Measurements from ENCODE around the gene CDK5RAP2. TPM values are rescaled to one million over a fixed set of nuclear protein-coding genes. Genes with fewer than 3 reads are reported as not detected.
"Not testable (repeated sequence)": the region's sequence is repeated elsewhere in the genome, so short reads cannot be mapped to it uniquely, and the experiment has no call there.

Gene CDK5RAP2
- total and polyA plus RNA-seq, 2 donors (not counting 1 experiment from before 2014, with no cell fraction given): 17.7 to 48.6 TPM

DNA sequence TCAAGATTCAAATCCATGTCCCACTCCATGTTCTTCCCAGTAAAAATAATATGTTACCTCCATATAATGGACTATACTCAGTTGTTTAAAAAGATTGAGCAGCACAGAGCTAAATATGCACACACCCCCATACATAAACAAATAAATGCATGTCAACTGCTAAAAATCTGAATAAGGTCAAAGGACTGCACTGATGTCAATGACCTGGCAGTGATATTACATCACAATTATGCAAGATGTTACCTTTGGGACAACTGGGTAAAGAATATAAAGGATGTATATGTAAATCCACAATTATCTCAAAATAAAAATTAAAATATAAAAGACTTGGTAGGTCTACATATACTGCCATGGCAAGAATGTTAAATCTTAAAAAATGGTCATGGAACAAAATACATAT, 57.9 kb downstream of the CDK5RAP2 start:
- Histone ChIP-seq H3K27ac (ENCODE audit: insufficient read depth, low read length) (no peak overlapping the region), H3K9me3 (ENCODE audit: control insufficient read depth, insufficient read depth, low read depth, low read length) (no peaks in the 10 kb centered on the region), H3K79me2 (ENCODE audit: control insufficient read depth, insufficient read depth, low read length) (no peaks in the 10 kb centered on the region), H3K27me3 (ENCODE audit: control insufficient read depth, insufficient read depth, low read length) (no peaks in the 10 kb centered on the region), H3K4me2 (ENCODE audit: extremely low read depth, insufficient read depth, low read length) (no peak overlapping the region), H3K4me1 (ENCODE audit: control insufficient read depth, extremely low read depth, insufficient read depth, low read length) (no peaks in the 10 kb centered on the region), H3K9ac (ENCODE audit: insufficient read depth, low read length) (no peak overlapping the region), H3K4me3 (replicated peaks in 1 of 4; ENCODE audit: control extremely low read depth in 1 of 4, insufficient read depth in 1 of 4, low read depth in 3 of 4, low read length in 4 of 4) (no peak overlapping the region), H3K36me3 (ENCODE audit: control insufficient read depth, insufficient read depth, low read length) (peaks cover 6% of the 10 kb centered on the region), H4K20me1 (ENCODE audit: control insufficient read depth, extremely low read depth, insufficient read depth, low read length) (no peaks in the 10 kb centered on the region), H2AFZ (ENCODE audit: low read length) (no peak overlapping the region)
- TF ChIP-seq, protein P1, sequence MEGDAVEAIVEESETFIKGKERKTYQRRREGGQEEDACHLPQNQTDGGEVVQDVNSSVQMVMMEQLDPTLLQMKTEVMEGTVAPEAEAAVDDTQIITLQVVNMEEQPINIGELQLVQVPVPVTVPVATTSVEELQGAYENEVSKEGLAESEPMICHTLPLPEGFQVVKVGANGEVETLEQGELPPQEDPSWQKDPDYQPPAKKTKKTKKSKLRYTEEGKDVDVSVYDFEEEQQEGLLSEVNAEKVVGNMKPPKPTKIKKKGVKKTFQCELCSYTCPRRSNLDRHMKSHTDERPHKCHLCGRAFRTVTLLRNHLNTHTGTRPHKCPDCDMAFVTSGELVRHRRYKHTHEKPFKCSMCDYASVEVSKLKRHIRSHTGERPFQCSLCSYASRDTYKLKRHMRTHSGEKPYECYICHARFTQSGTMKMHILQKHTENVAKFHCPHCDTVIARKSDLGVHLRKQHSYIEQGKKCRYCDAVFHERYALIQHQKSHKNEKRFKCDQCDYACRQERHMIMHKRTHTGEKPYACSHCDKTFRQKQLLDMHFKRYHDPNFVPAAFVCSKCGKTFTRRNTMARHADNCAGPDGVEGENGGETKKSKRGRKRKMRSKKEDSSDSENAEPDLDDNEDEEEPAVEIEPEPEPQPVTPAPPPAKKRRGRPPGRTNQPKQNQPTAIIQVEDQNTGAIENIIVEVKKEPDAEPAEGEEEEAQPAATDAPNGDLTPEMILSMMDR (conservative IDR thresholded peaks at IDR 0.05 in 1 of 2, IDR thresholded peaks at IDR 0.05 in 1 of 2; ENCODE audit: low read depth in 1 of 2, low read length in 2 of 2): no peak
- no peak for TF ChIP-seq EZH2 (IDR thresholded peaks at IDR 0.05; ENCODE audit: low read length, missing control alignments)
- DNase-seq (ENCODE audit: low read depth in 2 of 2): no peak

GRCh38 chr9:120521101-120521500, 58.9 kb downstream of the CDK5RAP2 start:
- Histone ChIP-seq H3K27me3 (ENCODE audit: control insufficient read depth, insufficient read depth, low read length) (no peaks in the 10 kb centered on the region), H3K9me3 (ENCODE audit: control insufficient read depth, insufficient read depth, low read depth, low read length) (no peaks in the 10 kb centered on the region), H3K4me3 (replicated peaks in 1 of 4; ENCODE audit: control extremely low read depth in 1 of 4, insufficient read depth in 1 of 4, low read depth in 3 of 4, low read length in 4 of 4) (no peak overlapping the region), H4K20me1 (ENCODE audit: control insufficient read depth, extremely low read depth, insufficient read depth, low read length) (no peaks in the 10 kb centered on the region), H3K4me2 (ENCODE audit: extremely low read depth, insufficient read depth, low read length) (no peak overlapping the region), H3K36me3 (ENCODE audit: control insufficient read depth, insufficient read depth, low read length) (peaks cover 4% of the 10 kb centered on the region), H3K79me2 (ENCODE audit: control insufficient read depth, insufficient read depth, low read length) (no peaks in the 10 kb centered on the region), H3K4me1 (ENCODE audit: control insufficient read depth, extremely low read depth, insufficient read depth, low read length) (no peaks in the 10 kb centered on the region), H3K9ac (ENCODE audit: insufficient read depth, low read length) (no peak overlapping the region), H2AFZ (ENCODE audit: low read length) (no peak overlapping the region), H3K27ac (ENCODE audit: insufficient read depth, low read length) (no peak overlapping the region)
- no peak for DNase-seq (ENCODE audit: low read depth in 2 of 2)
- TF ChIP-seq, protein P1 (conservative IDR thresholded peaks at IDR 0.05 in 1 of 2, IDR thresholded peaks at IDR 0.05 in 1 of 2; ENCODE audit: low read depth in 1 of 2, low read length in 2 of 2): no peak
- no peak for TF ChIP-seq EZH2 (IDR thresholded peaks at IDR 0.05; ENCODE audit: low read length, missing control alignments)

- not testable (repeated sequence) for H3K27ac ChIP-seq (ENCODE audit: insufficient read depth, low read length); H3K4me3 ChIP-seq (replicated peaks in 1 of 4; ENCODE audit: control extremely low read depth in 1 of 4, insufficient read depth in 1 of 4, low read depth in 3 of 4, low read length in 4 of 4); H3K36me3 ChIP-seq (ENCODE audit: control insufficient read depth, insufficient read depth, low read length); H3K9me3 ChIP-seq (ENCODE audit: control insufficient read depth, insufficient read depth, low read depth, low read length); H3K9ac ChIP-seq (ENCODE audit: insufficient read depth, low read length); DNase-seq (ENCODE audit: low read depth in 2 of 2); H4K20me1 ChIP-seq (ENCODE audit: control insufficient read depth, extremely low read depth, insufficient read depth, low read length); H3K4me1 ChIP-seq (ENCODE audit: control insufficient read depth, extremely low read depth, insufficient read depth, low read length); H2AFZ ChIP-seq (ENCODE audit: low read length); H3K27me3 ChIP-seq (ENCODE audit: control insufficient read depth, insufficient read depth, low read length); H3K79me2 ChIP-seq (ENCODE audit: control insufficient read depth, insufficient read depth, low read length); H3K4me2 ChIP-seq (ENCODE audit: extremely low read depth, insufficient read depth, low read length)
Measured at GRCh38 chr9:120515996-120516395, 64.0 kb downstream of the CDK5RAP2 start.

DNA sequence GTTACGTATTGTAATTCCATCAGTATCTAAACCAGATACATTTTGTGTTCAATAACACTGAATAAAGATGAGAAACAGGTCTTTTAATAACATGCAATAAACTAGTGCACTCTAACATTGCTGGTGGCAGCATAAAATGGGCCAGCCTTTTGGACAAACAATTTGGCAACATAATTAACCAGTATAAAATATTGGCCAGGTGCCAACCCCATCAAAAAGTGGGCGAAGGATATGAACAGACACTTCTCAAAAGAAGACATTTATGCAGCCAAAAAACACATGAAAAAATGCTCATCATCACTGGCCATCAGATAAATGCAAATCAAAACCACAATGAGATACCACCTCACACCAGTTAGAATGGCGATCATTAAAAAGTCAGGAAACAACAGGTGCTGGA, 64.5 kb downstream of the CDK5RAP2 start:
- H3K4me3 ChIP-seq (replicated peaks in 1 of 4; ENCODE audit: control extremely low read depth in 1 of 4, insufficient read depth in 1 of 4, low read depth in 3 of 4, low read length in 4 of 4); H3K79me2 ChIP-seq (ENCODE audit: control insufficient read depth, insufficient read depth, low read length); H3K27me3 ChIP-seq (ENCODE audit: control insufficient read depth, insufficient read depth, low read length); H3K9ac ChIP-seq (ENCODE audit: insufficient read depth, low read length); H3K4me1 ChIP-seq (ENCODE audit: control insufficient read depth, extremely low read depth, insufficient read depth, low read length); H3K27ac ChIP-seq (ENCODE audit: insufficient read depth, low read length); H3K9me3 ChIP-seq (ENCODE audit: control insufficient read depth, insufficient read depth, low read depth, low read length); H4K20me1 ChIP-seq (ENCODE audit: control insufficient read depth, extremely low read depth, insufficient read depth, low read length); H2AFZ ChIP-seq (ENCODE audit: low read length); DNase-seq (ENCODE audit: low read depth in 2 of 2); H3K36me3 ChIP-seq (ENCODE audit: control insufficient read depth, insufficient read depth, low read length); H3K4me2 ChIP-seq (ENCODE audit: extremely low read depth, insufficient read depth, low read length): not testable (repeated sequence)

Data from fibroblast of lung (primary cell).